SU-DHL-6 (cell line): ENCODE results near the gene AHCY.
A peak's percentile ranks its signal among the peaks of the same experiment; 100 is the strongest.

Experiments
- H2AFZ ChIP-seq: fragments of 200-600 bp; sonication (generic); 2 replicates; pipeline ENCODE4 v1.6.1; 2014; ENCODE audit warnings: low read depth, mild to moderate bottlenecking, moderate library complexity, mixed read lengths, antibody characterized with exemption, low read length; ENCODE audit not compliant: severe bottlenecking
- H3F3A ChIP-seq: fragments of 200-600 bp; shearing (Covaris generic); 2 replicates; pipeline ENCODE4 v1.6.0; 2016; ENCODE audit warnings: antibody characterized with exemption, mild to moderate bottlenecking; ENCODE audit not compliant: insufficient read depth
- H3K27ac ChIP-seq: fragments of 200-600 bp; sonication (generic); 2 replicates; pipeline ENCODE4 v1.5.1; 2016; ENCODE audit warnings: low read depth, mild to moderate bottlenecking, low read length, moderate library complexity, mixed read lengths
- H3K27me3 ChIP-seq: fragments of 200-600 bp; sonication (generic), shearing (Covaris generic); 2 replicates; pipeline ENCODE4 v1.6.0; 2014; ENCODE audit warnings: mild to moderate bottlenecking, low read length
- H3K36me3 ChIP-seq: fragments of 200-600 bp; sonication (generic); 2 replicates; pipeline ENCODE4 v1.6.1; 2014; ENCODE audit warnings: mild to moderate bottlenecking, low read length, mixed read lengths
- H3K4me2 ChIP-seq: fragments of 300-600, 200-600 bp; shearing (Covaris generic), sonication (generic); 2 replicates; pipeline ENCODE4 v1.6.0; 2014; ENCODE audit warnings: low read length, low read depth, mild to moderate bottlenecking; ENCODE audit not compliant: poor library complexity, severe bottlenecking
- H3K4me3 ChIP-seq: fragments of 200-600 bp; sonication (generic); 2 replicates; pipeline ENCODE4 v1.5.1; 2014; ENCODE audit warnings: antibody characterized with exemption, low read length, mild to moderate bottlenecking, mixed read lengths; ENCODE audit not compliant: insufficient read depth, poor library complexity, severe bottlenecking
- H3K79me2 ChIP-seq: fragments of 200-600 bp; sonication (generic); 2 replicates; pipeline ENCODE4 v1.6.1; 2014; ENCODE audit warnings: mild to moderate bottlenecking, low read length, moderate library complexity; ENCODE audit not compliant: insufficient read depth
- H3K9ac ChIP-seq: fragments of 200-600 bp; sonication (generic); 2 replicates; pipeline ENCODE4 v1.7.0; 2014; ENCODE audit warnings: mild to moderate bottlenecking, low read length
- H3K9me2 ChIP-seq: fragments of 200-600 bp; sonication (generic); replicated peaks from 2 replicates; pipeline ENCODE4 v1.6.1; 2014; ENCODE audit warnings: low read length; ENCODE audit not compliant: insufficient read depth
- H3K9me3 ChIP-seq: fragments of 200-600 bp; sonication (generic); 2 replicates; pipeline ENCODE4 v1.6.1; 2014; ENCODE audit warnings: low read length, mixed read lengths; ENCODE audit not compliant: insufficient read depth
- H4K20me1 ChIP-seq: fragments of 200-600 bp; sonication (generic); 2 replicates; pipeline ENCODE4 v1.6.1; 2014; ENCODE audit warnings: low read depth, mild to moderate bottlenecking, antibody characterized with exemption, low read length, moderate library complexity, mixed read lengths
- EZH2phosphoT487 ChIP-seq: fragments of 200-600 bp; sonication (generic), shearing (Covaris generic); conservative IDR thresholded peaks from 2 replicates; pipeline ENCODE4 v1.6.1; 2018; ENCODE audit warnings: mild to moderate bottlenecking, antibody characterized with exemption, low read length, moderate library complexity, mixed read lengths
- TF ChIP-seq, protein P1 (sequence below): fragments of 200-600 bp; sonication (generic); IDR thresholded peaks from one replicate; pipeline ENCODE4 v1.5.1; 2017; ENCODE audit warnings: antibody characterized with exemption, mild to moderate bottlenecking, low read length, moderate library complexity; ENCODE audit not compliant: insufficient read depth, poor library complexity, severe bottlenecking

The AHCY gene

DNA sequence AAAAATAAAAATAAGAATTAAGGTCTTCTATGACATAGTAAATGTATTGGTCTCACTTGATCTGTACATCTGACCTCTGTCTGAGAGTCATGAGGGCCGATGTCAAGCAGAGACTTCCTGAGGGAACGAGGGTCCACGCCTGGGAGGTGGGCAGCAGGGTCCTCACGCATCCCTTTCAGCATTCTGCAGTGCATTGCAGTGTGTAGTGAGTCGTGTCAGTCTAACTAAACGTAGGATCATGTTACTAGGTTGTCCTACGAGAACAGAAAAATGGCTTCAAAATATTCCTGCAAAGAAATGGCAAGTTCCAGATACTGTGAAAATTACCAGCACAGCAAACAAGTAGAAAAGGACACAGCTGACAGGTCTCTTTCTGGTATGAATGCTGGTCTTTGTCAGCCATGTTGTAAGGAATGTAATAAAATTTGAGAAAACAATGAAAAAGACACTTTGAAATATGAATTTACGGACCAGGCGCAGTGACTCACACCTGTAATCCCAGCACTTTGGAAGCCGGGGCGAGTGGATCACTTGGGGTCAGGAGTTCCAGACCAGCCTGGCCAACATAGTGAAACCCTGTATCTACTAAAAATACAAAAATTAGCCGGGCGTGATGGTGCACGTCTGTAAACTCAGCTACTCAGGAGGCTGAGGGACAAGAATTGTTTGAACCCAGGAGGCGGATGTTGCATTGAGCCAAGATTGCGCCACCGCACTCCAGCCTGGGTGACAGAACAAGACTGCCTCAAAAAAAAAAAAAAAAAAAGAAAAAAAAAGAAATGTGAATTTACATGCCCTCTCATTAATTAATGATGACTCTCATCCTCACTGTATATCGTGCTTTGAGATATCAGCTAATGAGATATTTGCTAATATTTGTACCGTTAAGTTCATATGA is 2.4 kb upstream of the AHCY start:
- H2AFZ ChIP-seq, result no peak overlapping the region
- peaks cover 22% of the 10 kb centered on the region for H3K79me2 ChIP-seq
- H3K36me3 ChIP-seq, result no peaks in the 10 kb centered on the region
- H3K9me2 ChIP-seq, result no peaks in the 10 kb centered on the region
- no peaks in the 10 kb centered on the region for H3K27me3 ChIP-seq
- no peaks in the 10 kb centered on the region for H4K20me1 ChIP-seq
- no peak overlapping the region for H3K4me2 ChIP-seq
- H3K27ac ChIP-seq, result no peak overlapping the region
- no peaks in the 10 kb centered on the region for H3K9me3 ChIP-seq
- H3F3A ChIP-seq, result no peaks in the 10 kb centered on the region
- TF ChIP-seq, protein P1, sequence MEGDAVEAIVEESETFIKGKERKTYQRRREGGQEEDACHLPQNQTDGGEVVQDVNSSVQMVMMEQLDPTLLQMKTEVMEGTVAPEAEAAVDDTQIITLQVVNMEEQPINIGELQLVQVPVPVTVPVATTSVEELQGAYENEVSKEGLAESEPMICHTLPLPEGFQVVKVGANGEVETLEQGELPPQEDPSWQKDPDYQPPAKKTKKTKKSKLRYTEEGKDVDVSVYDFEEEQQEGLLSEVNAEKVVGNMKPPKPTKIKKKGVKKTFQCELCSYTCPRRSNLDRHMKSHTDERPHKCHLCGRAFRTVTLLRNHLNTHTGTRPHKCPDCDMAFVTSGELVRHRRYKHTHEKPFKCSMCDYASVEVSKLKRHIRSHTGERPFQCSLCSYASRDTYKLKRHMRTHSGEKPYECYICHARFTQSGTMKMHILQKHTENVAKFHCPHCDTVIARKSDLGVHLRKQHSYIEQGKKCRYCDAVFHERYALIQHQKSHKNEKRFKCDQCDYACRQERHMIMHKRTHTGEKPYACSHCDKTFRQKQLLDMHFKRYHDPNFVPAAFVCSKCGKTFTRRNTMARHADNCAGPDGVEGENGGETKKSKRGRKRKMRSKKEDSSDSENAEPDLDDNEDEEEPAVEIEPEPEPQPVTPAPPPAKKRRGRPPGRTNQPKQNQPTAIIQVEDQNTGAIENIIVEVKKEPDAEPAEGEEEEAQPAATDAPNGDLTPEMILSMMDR, result no peak
- TF ChIP-seq EZH2phosphoT487, result no peak
- no peak overlapping the region for H3K4me3 ChIP-seq
- H3K9ac ChIP-seq, result no peak overlapping the region

DNA sequence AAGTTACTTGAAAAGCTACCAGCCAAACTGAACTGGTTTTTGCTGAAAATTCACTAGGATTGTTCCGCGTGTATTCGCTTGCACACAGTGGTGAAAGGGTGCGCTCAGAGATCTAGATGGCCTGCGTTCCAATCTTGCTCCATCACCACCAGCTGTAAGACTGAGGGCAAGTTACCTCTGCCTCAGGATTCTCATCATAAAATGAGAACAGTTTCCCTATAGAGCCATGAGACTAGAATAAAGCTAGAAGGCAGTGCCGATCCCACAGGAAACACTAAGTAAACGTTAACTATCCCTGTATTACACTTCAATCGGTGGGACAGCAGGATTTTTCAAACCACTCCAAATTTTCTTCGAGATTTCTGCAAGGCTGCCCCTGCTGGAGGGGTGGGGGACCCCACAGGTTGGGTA is 838 bp downstream of the AHCY start:
- peak overlapping the region; percentile 78 for H3K27ac ChIP-seq
- H3K9me3 ChIP-seq, result no peaks in the 10 kb centered on the region
- TF ChIP-seq, protein P1, result no peak
- no peak for TF ChIP-seq EZH2phosphoT487
- H4K20me1 ChIP-seq, result no peaks in the 10 kb centered on the region
- H3K36me3 ChIP-seq, result no peaks in the 10 kb centered on the region
- no peaks in the 10 kb centered on the region for H3K9me2 ChIP-seq
- H3K27me3 ChIP-seq, result no peaks in the 10 kb centered on the region
- peak overlapping the region; percentile 80 for H3K4me2 ChIP-seq
- peak overlapping the region; percentile 85 for H3K4me3 ChIP-seq
- no peaks in the 10 kb centered on the region for H3F3A ChIP-seq
- peak overlapping the region; percentile 91 for H3K9ac ChIP-seq
- H2AFZ ChIP-seq, result peak overlapping the region; percentile 85
- H3K79me2 ChIP-seq, result peaks cover 48% of the 10 kb centered on the region

DNA sequence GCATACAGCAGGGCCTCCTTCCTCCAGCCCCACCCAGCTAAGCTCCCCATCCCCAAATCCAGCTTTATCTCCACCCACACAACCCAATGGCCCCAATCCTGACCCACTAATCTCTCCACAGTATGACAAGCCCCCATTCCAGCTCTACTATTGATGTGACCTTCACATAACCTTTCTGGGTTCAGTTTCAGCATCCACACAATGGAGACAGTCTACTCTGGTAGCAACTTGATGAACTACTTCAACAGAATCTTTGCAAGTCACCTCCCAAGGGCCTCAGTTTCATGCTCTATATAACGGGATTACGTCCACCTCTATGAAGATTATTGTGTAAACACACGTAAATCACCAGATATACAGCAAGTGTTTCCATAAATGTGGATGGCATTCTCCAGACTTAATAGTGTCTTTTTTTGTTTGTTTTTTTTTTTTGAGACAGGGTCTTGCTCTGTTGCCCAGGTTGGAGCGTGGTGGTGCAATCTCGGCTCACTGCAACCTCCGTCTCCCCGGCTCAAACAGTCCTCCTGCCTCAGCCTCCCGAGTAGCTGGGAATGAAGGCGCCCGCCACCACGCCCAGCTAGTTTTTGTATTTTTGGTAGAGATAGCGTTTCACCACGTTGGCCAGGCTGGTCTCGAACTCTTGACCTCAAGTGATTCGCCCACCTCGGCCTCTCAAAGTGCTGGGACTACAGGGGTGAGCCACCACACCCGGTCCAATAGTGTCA is 1.4 kb downstream of the AHCY start:
- Histone ChIP-seq H3K27ac (peak overlapping the region; percentile 78), H3K4me2 (peak overlapping the region; percentile 80), H2AFZ (no peak overlapping the region), H3K36me3 (no peaks in the 10 kb centered on the region), H3K4me3 (peak overlapping the region; percentile 85), H3K9ac (peak overlapping the region; percentile 91), H3F3A (no peaks in the 10 kb centered on the region), H3K9me2 (no peaks in the 10 kb centered on the region), H3K79me2 (peaks cover 54% of the 10 kb centered on the region), H4K20me1 (no peaks in the 10 kb centered on the region; the same call in 1 of the 2 replicates), H3K9me3 (no peaks in the 10 kb centered on the region), H3K27me3 (no peaks in the 10 kb centered on the region)
- TF ChIP-seq EZH2phosphoT487, result no peak
- TF ChIP-seq, protein P1, result no peak
